HG02870 (cell line): ENCODE data around the gene CHAMP1.
A peak's percentile ranks its signal among the peaks of the same experiment; 100 is the strongest.

Source experiments
- ATAC-seq: cut with Tn5 transposase; IDR thresholded peaks from one replicate; pipeline ENCODE4 v1.9.1; 2021; ENCODE audit warnings: mild to moderate bottlenecking, moderate library complexity; ENCODE audit not compliant: unreplicated experiment

Gene CHAMP1

DNA sequence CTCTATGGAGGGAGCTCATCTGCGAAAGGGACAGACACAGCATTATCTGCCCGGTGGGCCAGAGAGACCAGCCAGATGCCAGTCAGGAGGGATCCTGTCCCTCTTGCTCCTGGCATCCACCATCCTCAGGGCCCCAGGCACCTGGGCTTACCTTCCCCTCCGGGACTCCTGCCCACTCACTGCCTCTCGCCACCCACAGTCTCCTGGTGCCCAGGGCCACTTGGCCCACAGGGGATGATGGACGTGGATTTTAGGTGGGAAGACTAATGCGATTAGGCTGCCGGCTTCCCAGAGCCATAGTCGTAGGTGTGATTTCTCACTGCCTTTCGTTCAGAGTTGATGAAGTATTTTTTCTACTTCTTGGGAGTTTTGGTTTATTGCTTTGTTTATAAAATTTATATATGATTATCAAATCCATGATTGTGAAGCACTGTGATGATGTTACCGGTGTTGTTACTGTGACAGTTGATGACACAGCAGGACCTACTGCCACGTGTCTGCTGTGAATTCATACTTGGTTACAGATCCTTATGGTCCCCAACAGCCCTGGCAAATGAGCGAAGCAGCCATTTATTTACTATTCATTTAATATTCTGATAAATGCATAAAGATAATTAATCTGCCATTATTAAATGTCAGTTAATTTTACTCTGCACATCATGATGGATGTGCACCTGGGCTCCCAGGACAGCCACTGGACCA, 14.5 kb upstream of the CHAMP1 start:
- ATAC-seq = no peak

DNA sequence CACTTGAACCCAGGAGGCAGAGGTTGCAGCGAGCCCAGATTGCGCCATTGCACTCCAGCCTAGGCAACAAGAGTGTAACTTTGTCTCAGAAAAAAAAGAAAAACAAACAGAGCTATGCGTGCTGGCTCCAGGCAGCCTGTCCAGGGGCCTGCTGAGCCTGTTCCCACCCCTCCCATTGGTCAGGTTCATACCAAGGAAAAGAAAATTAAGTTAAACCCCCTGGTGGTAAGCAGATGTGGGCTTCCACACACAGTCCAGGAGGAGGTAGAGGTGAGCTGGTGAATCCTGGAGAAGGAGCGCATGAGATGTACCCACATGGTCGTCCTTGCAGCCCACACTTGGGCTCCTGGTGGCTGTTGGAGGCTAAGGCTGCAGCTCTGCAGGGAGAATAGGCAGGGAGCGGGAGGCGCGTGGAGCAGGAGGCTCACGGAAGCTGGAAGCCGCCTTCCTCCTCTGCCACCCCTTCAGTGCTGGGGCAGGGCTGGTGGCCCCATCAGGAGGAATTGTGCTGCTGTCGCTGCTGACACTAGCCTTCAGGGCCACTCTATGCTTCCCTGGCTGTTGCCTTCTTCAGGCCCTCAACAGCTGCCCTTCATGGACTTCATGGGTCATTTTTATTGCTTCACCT, 10.5 kb upstream of the CHAMP1 start:
- no peak for ATAC-seq

DNA sequence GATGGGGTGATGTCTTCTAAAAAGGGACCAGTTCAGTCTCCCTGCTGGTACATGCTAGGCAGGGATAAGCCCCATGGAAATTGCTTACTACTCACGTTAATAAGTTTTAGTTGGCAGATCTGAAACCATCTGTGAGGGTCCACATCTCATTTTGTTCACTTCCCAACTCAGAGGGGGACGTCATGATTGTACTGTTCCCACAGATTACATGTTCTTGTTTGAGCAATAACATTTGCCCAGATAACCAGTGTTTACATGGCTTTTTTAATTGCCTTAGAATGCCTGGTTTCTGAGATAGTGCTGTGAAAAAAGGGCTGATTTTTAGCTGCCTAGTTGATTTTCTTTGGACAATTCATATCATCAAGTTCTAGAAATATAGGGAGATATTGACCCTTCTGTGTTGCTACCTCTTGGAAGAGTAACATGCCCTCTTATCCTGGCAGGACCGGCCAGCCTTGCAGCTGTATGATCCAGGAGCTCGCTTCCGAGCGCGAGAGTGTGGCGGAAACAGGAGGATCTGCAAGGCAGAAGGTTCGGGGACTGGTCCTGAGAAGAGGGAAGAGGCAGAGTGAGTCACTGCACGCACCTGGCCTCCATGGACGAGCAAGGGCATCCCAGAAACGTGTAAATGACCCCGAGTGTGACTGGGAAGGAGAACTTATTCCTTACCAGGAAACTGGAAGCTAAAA, 9.8 kb upstream of the CHAMP1 start:
- no peak for ATAC-seq

DNA sequence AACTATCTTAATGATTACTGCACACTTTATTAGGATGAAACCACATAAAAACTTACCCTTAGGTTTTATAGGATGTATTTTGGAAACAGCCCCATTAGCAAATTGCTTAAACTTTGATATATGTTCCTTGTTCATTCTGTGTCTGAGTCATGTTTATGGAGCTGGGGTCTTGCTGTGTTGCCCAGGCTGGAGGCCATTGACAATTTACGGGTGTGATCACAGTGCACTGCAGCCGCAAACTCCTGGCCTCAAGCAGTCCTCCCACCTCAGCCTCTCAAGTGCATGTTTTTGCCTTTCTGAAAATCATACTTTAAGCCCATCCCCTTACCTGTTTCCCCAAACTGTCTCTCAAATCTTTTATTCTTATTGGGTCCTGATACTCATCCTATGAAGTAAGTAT, 5.2 kb upstream of the CHAMP1 start:
- no peak for ATAC-seq

GRCh38 chr13:114309806-114310410, 4.4 kb upstream of the CHAMP1 start:
- no peak for ATAC-seq

- ATAC-seq = no peak
Measured at GRCh38 chr13:114310956-114311355, 3.3 kb upstream of the CHAMP1 start.

GRCh38 chr13:114311387-114311786, 2.9 kb upstream of the CHAMP1 start:
- ATAC-seq = no peak

GRCh38 chr13:114311908-114312307, 2.4 kb upstream of the CHAMP1 start:
- no peak for ATAC-seq

DNA sequence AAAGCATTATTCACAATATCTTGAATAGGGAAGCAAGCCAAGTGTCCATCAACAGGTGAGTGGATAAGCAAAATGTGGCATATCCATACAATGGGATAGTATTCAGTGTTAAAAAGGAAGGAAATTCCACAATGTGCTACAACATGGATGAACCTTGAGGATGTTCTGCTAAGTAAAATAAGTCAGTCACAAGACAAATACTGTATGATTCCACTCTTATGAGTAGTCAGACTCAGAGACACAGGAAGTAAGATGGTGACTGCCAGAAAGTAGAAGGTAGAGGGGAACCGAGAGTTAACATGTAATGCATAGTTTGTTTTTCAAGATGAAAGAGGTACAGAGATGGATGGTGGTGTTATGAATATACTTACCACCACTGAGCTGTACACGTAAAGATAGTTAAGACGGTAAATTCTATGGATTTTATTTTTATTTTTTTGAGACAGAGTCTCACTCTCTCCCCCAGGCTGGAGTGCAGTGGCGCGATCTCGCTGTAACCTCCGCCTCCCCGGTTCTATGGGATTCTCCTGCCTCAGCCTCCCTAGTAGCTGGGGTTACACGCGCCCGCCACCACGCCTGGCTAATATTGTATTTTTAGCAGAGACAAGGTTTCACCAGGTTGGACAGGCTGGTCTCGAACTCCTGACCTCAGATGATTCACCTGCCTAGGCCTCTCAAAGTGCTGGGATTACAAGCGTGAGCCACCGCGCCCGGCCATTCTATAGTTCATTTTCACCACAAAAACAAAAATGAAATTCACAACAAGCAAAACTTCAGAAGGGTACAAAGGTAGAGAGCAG, 1.0 kb upstream of the CHAMP1 start:
- peak; percentile 56 for ATAC-seq

DNA sequence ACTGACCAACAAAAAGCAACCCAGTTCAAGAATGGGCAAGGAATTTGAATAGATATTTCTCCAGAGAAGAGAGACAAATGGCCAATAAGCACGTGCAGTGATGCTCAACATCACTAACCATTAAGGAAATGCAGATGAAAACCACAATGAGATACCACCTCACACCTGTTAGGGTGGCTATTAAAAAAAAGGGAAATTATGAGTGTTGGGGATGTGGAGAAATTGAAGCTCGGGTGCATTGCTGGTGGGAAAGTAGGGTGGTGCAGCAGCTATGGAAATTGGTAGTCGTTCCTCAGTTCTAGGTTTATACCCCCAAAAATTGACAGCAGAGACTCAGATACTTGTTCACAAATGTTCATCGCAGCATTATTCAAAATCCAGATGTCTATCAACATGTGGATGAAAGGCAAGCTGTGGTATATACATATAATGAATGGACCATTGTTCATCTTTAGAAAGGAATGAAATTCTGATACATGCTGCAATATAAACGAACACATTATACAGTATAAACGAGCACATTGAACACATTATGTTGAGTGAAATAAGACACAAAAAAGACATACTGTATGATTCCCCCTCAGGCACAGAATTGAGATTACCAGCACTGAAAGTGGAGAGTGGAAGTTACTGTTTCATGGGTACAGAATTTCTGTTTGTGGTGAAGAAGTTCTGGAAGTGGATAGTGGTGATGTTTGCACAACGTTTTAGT, 927 bp downstream of the CHAMP1 start:
- ATAC-seq = no peak

- ATAC-seq = no peak
Measured at GRCh38 chr13:114318624-114319023, 4.3 kb downstream of the CHAMP1 start.

DNA sequence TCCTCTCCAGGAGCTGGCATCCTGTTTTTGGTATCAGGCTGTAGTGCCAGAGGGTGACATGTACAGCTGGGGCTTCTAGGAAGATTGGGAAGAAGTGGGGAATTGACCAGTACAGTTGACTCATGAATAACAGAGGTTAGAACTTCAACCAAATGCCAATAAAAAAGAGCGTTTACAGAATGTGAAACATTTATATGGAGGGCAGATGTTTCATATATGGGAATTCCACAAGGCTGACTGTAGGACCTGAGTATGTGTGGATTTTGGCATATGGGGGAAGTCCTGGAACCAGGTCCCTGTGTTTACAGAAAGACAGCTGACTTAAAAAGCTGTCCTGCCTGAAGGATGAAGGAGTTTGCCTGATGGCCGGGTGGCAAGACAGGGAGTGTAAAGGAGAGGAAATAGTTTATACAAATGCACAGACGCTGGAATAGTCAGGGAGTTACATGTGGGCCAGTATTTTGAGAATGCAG, 5.2 kb downstream of the CHAMP1 start:
- no peak for ATAC-seq

GRCh38 chr13:114320065-114320464, 5.8 kb downstream of the CHAMP1 start:
- no peak for ATAC-seq

DNA sequence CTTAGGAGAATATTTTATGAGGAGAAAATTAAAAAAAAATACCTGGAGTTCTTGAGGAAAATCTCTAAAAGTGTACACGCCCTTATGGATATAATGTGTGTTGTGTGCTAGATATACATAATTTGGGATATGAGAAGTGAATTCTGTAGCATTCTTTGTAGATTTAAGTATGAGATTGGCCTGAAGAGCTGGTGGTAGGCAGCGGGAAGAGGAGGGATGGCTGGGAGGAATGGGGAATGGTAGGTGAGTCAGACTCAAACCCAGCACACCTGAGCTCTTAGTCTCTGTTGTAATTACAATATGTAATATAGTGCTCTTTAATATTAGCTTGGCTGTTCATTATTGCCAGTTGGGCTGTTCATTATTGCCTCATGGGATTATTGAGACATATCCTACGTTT, 7.0 kb downstream of the CHAMP1 start:
- no peak for ATAC-seq

DNA sequence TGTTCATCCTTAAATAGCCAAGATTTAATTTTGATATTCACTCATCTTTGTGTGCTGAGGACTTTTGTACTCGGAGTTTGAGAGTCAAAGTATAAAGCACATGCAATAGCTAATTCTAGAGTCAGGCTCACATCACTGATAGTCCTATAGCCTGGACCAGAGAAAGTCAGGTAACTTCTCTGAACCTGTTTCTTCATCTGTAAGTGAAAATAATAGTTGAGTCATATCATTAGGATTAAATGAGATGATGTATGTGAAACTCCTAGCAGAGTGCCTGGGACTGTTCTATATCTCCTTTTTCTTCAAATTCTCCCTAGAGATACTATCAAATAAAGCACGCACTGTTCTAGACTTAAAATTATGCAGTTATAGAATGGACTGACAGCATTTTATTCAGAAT, 9.0 kb downstream of the CHAMP1 start:
- ATAC-seq = no peak

- no peak for ATAC-seq
Measured at GRCh38 chr13:114324334-114324733, 10.0 kb downstream of the CHAMP1 start.

DNA sequence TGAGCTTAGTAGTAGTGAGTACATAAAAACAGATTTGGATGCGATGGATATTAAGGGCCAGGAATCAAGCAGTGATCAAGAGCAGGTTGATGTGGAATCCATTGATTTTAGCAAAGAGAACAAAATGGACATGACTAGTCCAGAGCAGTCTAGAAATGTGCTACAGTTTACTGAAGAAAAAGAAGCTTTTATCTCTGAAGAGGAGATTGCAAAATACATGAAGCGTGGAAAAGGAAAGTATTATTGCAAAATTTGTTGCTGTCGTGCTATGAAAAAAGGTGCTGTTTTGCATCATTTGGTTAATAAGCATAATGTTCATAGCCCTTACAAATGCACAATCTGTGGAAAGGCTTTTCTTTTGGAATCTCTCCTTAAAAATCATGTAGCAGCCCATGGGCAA, 11.4 kb downstream of the CHAMP1 start:
- ATAC-seq = no peak

DNA sequence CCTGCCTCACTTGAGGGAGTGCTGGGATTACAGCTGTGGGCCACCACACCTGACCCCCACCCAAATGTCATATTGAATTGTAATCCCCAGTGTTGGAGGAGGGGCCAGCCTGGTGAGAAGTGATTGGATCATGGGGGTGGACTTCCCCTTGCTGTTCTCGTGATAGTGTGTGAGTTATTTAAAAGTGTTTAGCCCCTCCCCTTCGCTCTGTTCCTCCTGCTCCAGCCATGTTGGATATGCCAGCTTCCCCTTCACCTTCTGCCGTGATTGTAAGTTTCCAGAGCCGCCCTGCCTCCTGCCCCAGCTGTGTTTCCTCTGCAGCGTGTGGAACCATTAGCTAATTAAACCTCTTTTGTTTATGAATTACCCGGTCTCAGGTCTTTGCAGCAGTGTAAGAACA, 13.7 kb downstream of the CHAMP1 start:
- ATAC-seq = no peak

DNA sequence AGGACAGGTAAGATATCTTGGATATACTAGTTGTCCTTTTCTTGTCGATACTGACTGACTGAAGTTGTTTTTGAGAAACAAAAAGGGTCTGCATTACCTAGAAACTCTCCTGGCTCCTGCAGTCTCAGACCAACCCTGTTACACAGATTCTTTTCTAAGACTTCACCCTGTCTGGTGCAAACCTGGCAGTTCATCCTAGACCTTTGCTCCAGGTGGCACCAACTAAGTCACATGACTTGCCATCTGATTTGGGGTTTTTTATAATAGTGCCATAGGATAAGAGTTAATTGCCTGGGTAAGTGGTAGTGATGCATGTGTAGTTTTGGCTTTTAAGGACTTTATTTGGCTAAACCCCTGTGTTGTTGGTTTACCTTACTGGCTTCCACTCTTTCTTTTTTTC, 14.3 kb downstream of the CHAMP1 start:
- no peak for ATAC-seq

DNA sequence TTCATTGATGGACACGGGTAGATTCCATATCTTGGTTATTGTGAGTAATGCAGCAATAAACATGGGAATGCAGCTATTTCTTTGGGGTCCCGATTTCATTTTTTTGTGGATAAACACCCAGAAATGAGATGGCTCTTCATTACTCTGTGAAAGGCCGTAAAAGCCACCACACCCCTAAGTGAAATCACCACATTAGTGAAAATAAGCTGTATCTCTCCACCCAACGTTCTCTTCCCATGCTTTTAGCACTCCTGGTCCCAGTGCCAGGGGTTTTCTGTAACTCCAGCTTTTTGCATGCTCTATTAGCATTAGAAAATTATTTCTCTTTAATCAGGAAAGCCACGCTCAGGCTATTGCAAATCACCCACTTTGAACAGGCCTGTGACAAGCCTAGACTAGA, 15.8 kb downstream of the CHAMP1 start:
- ATAC-seq = no peak
